NCI-H2196 treated with DMSO at 0.1 percent for 48 hours (cell line): ENCODE measurements around the gene FBXO15.

ENCODE experiments used
- DNase-seq: peaks from one replicate; lab custom pipeline; 2025; ENCODE audit not compliant: unreplicated experiment; lab: John Stamatoyannopoulos, UW

FBXO15 gene, protein sequence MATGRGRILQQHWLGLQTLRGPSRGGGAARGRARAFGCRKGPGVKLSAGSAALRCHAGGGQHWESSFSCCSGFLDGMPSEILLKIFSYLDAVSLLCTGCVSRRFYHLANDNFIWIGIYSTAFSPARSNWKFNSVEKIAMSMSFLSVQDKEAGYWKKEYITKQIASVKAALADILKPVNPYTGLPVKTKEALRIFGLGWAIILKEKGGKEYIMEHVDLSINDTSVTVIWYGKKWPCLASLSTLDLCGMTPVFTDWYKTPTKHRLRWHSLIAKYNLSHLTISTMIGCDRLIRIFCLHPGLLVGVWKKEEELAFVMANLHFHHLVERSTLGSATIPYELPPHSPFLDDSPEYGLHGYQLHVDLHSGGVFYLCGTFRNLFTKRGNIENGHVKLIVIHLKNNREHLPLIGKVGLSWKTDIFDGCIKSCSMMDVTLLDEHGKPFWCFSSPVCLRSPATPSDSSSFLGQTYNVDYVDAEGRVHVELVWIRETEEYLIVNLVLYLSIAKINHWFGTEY

DNA sequence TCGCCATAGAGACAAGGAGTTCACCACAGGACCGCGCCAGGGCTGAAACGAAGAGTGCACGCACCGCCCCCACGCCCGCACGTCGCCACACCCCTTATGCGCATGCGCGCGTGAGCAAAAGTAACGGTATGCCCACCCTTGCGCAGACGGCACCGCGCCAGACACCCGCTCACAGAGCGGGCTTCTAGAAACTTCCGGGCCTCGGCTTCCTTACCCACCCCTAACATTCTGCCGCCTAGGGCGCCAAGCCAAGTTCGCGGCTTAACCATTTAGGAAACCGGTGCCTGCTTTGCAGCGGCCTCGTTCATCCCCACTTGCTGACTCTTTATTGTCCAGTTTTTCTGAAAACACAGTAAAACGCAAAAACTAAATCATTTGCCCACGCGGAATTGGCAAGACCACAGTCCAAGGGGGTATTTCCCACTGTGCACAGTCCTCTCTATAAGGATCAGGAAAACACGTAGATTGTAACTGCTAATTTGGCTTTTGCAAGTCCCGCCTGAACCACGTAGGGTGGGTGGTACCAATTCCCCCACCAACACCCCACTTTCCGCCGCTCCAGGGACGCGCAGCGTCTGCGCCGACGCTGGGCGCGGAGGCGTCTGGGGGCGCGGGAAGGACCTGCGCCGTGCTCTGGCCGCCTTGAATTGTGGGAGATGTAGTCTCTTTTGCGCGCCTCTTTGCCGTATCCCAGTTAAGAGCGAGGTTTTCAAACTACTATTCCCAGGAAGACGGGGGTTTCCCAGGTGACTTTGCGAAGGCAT lies at the start of gene FBXO15, which contains the start of gene TIMM21:
FBXO15 (minus strand) TSS at position 56 of the 764 bp plus-strand sequence; CDS start at position 7, 49 bp downstream.
TIMM21 (plus strand) TSS at position 745 of the 764 bp plus-strand sequence. CDS start 286 bp downstream, outside the sequence.
- peak; percentile 93 for DNase-seq

DNA sequence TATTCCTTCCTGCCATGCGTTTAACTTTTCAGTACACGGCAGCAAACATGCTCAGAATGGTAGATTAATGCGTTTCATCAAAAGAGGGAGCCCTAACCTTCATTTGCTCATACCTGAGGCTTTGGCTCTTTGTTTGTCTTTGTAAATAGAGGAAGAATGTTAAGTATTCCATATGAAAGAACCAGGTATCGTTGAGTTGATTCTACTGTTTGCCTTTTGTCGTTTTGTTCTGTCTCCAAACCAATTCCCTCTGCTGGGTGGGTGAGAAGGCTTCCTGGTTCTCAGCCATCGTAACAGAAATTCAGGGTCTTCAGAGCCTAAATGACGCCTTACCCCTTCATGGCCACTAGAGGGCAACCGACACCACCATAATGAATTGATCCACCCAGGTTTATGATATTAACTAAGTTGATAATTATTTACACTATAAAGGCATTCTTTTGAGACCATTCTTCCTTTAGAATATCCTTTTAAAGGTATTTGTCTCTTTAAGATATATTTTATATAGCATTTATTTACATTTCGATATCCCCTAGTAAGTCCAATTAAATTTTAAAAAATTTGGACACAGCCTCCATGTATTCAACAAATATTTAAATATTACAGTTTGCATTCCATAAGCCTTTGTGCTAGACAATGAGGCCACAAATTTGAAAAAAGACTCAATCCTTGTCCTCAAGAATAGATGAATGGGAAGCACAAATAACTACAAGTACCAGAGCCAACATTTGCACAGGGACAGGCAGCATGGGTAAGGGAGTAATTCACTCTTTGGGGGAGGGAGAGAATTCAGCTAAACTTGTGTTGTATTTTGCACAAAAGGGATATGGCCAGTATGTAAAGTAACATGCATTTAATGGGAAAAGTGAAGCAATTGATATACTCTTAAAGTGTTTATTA lies 48.8 kb upstream of the FBXO15 start:
- peak; percentile 74 for DNase-seq

DNA sequence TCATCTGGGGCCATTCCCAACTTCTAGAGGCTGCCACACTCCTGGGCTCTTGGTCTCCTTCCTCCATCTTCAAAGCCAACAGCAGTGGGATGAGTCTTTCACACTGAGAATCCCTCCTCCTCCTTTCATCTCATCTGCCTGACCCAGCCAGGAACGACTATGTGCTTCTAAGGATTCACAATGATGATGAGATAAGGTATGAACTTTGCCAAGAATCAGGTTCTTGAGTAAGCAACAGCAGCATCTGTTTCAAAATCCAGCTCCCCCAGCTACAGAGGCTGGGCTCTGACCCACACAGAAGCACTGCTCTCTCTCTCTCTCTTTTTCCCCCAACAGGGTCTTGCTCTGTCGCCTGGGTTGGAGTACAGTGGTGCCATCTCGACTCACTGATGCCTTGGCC lies 47.1 kb upstream of the FBXO15 start:
- no peak for DNase-seq

DNA sequence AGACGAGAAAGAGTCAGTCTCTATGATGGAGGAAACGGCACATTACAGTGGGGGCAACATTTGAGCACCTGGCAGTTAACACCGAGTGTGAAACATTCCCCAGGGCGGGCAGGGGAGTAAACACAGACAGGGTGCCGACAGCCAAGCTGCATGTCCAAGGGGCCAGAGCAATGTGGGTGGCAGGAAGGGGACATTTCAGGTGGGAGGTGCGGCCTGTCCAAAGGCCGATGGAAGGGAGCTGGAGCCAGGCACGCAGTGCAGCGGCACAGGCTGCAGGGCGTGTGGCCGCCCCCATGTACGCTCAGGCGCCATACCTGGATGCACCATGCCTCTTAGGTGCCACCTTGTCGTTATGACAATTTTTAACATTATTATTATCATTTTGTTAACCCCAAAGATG lies 43.9 kb upstream of the FBXO15 start:
- DNase-seq = no peak

DNA sequence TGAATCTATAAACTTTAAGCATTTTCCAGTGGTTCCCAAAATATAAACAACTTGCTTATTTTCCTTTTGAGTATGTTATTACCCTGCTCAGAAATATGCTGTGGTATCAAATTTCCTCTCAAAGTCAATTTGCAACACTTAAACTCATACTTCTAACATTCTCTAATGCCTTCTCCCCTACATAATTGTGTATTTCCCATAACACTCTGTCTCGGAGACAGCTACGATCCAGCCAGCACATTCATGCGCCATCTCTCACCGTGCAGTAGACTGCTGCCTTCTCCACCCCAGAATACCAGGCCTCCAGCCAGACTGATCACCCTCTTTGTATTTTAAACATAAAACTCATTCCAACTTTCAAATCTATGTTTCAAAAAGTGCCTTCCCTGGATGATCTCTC lies 42.5 kb upstream of the FBXO15 start:
- DNase-seq = no peak

DNA sequence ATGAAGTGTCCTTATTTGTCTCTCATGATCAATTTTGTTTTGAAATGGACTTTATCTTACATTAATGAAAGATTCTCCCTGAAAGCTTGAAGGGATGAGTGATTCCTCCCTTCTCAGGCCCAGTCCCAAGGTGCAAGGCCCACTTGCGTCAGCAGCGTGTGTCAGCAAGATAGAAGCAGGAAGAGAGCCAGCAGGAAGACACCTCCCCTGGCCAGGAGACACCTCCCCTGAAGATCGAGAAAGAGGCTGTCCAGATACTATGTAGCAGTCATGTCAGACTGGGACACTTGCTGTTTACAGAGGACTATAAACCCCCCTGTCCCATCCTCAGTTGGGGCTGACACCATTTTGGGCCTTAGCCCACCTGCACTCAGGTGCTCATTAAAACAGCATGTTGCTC lies 39.0 kb upstream of the FBXO15 start:
- no peak for DNase-seq

DNA sequence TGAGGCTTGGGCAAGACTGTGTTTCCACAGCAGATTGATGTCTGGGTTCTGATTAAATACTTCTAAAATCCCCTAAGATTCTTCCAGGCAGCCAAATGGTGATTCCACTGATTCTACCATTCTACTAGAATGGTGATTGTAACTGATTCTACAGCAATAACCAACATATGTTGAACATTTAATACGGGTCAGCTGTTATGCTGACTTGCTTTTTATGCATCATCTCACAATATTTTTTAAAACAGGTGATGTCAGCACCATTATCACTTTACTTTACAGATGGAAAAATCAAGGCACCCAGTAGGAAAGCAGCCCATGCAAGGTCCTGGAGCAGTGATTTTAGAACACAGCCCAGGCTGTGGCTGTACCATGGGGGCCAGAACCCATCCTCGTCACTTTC lies 38.2 kb upstream of the FBXO15 start:
- no peak for DNase-seq

DNA sequence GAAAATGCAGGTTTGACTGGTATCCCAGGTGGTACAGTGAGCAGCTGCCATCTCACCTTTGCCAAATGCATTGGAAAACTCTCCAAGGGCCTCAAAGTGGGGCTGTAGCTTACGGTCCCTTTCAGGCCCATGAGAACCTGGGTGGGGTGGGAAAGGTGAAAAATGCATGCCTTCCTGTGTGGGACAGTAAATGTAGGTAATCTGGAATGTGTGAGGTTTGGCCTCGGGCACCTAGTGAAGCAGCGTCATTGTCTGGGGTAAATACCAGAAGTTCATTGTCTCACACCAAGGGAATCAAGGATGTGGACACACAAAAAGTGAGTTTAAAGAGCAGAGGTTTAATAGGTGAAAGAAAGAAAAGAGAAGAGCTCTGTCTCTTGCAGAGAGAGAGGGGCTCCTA lies 37.2 kb upstream of the FBXO15 start:
- DNase-seq = no peak

DNA sequence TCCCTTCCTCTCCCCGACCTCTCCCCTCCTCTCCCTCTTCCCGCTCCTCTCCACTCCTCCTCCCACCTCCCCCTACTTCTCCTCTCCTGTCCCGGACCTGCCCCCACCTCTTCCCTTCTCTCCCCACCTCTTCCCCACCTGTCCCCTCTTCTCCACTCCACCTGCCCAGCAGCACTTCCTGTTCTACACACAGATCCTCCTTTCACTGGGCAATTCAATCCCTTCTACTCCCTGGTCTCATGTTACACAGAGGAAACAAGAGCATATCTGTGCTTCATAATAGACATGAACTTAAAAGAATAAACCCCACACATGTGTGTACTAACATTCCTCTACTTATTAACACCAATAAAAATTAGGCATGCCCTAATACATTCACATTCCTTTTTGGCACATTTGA lies 35.5 kb upstream of the FBXO15 start:
- DNase-seq = peak; percentile 18

DNA sequence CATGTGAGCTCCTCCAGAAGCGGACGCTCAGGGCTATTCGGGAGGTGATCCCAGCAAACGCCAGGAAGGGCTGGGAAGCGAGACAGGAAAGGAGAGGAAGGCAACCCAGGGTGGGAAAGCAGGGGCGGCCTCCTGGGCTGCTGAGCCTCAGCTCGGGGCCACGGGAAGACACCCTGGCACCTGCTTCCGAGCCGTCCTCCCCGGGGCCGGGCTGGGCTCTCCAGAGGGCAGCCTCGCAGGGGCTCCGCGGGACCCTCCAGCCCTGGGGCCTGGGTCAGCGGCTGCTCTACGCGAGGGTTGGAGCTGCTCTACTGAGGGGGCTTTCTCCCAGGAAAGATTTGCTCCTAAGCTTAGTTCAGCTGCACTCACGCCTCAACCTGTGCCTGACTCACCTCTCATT lies 34.7 kb upstream of the FBXO15 start:
- DNase-seq = no peak

DNA sequence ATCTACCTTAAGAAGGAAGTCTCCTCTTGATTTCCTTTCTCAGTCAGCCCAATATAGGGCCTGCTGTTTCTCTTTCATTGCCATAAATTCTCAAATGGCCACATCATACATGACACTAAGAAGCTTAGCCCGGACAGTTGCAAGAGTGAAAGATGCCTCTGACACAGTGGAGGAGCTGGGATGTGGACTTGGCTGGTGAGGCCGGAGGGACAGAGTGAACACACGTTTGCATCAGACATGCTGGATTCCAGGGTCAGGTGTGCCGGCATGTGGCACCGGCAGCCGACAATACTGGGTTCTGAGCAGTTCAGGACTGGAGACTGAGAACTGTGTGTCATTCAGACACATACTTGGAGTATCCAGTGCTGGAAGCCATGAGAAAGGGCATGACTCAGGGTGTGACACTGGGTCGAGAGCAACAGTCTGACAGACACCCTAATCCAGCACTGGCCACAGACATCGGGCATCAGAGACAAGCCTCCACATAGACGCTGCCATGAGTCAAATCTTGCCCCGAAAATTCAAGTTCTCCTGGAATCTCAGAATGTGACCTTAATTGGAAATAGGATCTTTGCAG lies 32.1 kb upstream of the FBXO15 start:
- no peak for DNase-seq

DNA sequence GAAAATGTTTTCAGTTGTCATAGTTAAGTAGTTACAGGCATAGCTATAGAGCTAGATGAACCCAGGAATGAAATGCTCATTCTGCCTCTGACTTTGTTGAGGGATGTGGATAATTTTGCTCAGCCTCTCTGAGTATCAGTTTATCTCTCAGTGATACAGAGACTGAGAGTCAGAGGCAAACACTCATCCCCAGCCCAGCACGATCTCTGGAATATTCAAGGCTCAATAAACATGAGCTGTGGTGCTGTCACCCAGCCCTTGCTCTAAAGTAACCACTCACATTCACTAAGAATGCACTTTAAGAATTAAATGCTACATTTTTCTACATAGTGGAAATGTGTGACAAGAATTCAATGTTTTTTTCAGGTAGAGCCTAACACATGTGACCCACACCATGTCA lies 31.2 kb upstream of the FBXO15 start:
- no peak for DNase-seq

DNA sequence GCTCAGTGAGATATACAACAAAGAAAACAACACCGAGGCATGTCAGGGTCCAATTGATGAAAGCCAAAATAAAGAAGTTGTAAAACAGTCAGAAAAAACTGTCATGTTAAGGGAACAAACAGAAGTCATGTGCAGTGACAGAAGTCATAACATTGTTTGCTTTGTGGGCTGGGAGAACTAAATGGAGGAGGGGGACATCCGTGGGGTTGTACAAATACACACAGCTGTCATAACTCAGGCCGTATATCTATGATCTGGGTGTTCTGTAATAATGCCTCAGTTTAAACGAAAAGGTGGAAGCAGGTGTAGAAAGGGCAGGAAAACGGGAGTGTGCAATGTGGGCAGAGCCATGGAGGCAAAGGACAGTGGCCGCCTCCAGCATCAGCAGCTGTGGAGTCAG lies 28.0 kb upstream of the FBXO15 start:
- DNase-seq = no peak

DNA sequence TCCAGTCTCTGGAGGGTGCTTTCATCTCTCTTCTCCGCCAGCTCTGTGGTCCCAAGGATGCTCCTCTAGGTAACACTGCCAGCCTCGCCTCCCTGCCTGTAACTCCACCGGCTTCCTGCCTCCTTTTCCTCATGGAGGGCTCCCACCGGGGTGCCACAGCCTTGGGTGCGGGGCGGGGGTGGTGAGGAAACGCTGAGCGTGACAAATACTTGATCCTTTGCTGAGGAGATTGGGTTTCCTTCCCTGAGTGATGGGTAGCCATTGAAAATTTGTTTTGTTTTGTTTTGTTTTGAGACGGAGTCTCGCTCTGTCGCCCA lies 25.8 kb upstream of the FBXO15 start:
- DNase-seq = no peak

DNA sequence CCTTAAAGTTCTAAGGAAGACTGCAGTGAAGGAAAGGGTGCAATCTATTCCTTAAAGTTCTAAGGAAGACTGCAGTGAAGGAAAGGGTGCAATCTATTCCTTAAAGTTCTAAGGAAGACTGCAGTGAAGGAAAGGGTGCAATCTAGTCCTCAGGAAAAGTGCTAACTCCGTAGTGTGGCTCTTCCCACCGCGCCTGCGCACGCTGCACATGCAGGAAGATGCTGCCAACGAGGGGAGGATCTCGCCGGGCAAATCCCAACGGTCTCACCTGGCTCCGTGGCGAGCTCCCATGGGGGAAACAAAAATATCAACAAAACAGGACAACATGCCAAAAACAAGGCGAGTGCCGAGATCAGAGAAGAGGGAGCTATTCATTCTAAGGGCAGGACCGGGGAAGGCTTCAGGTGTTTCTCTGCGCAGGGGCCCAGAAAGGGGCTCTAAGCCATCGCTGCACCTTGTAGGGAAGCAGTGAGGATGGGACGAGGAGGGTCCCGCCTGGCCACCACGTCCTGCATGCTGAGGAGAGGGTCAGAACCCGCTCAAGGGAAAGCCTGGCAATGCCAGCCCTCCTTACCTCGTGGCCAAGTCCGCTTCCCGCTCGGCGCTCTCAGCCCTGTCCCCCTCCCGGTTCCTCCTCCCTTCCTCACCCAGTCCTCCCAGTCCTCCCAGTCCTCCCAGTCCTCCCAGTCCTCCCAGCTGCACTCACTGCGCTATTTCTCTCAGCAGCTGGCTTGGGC lies 25.2 kb upstream of the FBXO15 start:
- DNase-seq = no peak

DNA sequence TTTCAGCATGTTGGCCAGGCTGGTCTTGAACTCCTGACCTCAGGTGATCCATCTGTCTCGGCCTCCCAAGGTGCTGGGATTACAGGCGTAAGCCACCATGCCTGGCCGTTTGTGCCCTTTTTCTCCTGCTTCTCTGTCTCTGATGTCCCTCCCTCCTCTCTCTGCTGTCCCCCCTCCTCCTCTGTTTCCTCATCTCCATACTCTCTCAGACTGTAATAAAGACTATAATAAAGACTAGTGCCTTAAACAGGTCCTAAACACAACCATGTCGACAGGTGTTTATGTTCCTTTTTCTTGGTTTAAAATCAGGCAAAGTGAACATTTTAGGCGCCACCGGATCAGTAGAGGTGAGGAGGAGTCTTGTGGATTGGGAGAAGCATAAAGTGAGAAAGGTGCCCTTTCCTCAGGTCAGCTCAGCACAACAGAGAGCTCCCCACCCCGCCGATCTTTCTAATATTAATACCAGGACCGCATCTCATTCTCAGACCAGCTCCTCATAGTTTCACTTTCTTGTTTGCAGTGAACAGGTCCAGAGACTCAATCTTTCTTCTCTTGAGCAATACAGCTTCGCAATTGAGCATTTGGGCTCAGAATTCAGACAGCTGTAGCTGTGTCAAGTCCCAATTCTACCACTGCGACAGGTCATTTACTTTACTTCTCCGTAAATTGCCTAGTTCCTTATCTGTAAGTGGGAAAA lies 24.4 kb upstream of the FBXO15 start:
- no peak for DNase-seq

DNA sequence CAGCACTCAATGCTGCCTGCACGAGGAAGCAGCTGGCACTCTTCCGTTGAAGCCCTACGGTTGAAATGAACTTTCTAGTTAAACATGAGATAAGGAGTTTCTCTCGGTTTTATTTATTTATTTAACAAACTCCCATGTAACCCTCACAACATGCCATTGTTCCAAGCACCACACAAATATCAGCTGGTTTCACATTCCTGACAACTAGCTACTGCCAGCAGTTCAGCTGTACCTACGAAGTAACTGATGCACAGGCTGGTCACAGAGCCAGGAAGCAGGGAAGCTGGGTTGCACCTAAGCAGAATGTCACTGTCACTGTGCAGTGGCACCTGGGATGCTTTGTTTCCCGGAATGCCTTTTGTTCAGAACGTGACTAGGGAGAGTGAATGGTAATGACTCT lies 18.8 kb upstream of the FBXO15 start:
- no peak for DNase-seq

DNA sequence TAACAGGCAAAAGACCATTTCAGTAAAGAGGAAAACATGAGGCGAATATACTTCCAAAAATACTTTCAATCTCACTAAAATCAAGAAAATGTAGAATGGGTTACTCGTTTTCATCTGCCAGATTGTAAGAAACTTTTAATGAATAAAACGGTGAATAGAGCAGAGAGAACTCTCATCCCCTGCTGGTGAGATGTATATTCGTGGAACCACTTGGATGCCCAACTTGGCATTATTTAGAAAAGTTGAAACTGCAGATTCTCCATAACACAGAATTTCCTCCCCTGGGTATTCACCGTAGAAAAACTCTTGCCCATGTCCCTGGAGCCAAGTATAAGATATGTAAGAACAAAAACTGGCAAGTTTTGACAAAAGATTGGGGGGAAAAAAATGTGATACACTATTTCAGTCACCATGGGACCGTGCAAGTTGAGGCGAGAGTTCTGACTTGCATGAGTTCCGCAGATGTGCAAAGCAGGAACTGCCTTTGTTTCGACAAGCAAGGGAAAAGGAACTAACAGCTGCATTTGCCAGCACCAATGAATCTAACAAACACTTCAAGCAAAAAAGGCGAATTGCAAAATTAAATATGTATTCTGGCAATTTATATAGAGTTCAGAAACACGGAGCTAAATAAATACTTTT lies 15.5 kb upstream of the FBXO15 start:
- no peak for DNase-seq

DNA sequence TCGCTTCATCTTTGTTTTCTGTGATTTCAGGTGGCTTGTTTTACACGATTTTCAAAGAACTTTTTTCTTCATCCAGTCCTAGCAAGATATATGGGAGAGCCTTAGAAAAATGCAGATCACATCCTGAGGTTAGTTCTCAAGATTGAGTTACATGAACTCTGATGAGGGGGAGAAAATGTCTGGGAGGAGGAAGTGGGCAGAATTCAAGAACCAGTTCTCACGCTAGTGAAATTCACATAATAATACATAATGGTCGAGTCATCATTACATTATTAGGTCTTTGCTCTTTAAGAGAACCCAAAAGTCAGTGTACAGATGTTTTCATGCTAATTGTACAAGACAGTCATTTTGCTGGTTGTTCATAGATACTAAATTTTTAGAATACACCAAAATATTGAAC lies 7.6 kb upstream of the FBXO15 start:
- DNase-seq = no peak
